Testis (tissue), 2 donors: ENCODE measurements around the gene COG2.

Experiments used
- POLR2A ChIP-seq: fragments of 450-650 bp; IDR thresholded peaks from one replicate; pipeline ENCODE4 v1.6.1; 2017; ENCODE audit warnings: antibody characterized with exemption, mild to moderate bottlenecking, moderate library complexity
- TF ChIP-seq, protein P1 (sequence below), 3 experiments: fragments of 450-650 bp in 2 of 3; fragments of 200-600 bp in 1 of 3; sonication (generic) in 1 of 3; IDR thresholded peaks; one replicate each; pipeline ENCODE4 v1.5.1; 2016 to 2019; ENCODE audit warnings: antibody characterized with exemption in 3 of 3, mild to moderate bottlenecking in 2 of 3, moderate library complexity in 1 of 3

DNA sequence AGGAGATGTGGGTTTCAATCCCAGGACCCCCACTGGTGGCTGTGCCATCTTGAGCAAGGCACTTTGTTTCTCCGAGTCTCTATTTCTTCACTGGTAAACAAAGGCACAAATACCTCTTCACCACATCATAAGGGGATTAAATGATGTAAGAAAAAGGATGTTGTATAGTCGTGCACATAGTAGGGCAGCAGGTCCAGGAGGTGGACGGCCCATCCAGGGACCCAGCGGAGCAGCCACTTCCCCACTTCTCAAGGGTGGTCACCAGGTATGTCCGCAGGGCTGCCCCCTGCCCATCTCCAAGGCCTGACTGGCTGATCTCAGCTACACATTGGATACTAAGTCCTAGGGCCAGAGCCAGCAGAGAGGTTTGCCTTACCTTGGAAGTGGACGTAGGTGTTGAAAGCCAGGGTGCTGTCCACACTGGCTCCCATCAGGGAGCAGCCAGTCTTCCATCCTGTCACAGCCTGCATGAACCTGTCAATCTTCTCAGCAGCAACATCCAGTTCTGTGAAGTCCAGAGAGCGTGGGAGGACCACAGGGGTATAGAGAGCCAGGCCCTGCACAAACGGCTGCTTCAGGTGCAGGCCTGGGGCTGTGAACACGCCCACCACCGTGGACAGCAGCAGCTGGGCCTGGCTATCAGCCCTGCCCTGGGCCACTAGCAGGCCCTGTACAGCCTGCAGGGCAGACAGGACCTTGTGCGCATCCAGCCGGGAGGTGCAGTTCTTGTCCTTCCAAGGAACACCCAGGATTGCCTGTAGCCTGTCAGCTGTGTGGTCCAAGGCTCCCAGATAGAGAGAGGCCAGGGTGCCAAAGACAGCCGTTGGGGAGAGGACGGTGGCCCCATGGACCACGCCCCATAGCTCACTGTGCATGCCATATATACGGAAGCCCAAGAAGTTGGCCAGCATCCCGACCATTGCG, 67.6 kb downstream of the COG2 start:
- TF ChIP-seq POLR2A = no peak
- TF ChIP-seq, protein P1, sequence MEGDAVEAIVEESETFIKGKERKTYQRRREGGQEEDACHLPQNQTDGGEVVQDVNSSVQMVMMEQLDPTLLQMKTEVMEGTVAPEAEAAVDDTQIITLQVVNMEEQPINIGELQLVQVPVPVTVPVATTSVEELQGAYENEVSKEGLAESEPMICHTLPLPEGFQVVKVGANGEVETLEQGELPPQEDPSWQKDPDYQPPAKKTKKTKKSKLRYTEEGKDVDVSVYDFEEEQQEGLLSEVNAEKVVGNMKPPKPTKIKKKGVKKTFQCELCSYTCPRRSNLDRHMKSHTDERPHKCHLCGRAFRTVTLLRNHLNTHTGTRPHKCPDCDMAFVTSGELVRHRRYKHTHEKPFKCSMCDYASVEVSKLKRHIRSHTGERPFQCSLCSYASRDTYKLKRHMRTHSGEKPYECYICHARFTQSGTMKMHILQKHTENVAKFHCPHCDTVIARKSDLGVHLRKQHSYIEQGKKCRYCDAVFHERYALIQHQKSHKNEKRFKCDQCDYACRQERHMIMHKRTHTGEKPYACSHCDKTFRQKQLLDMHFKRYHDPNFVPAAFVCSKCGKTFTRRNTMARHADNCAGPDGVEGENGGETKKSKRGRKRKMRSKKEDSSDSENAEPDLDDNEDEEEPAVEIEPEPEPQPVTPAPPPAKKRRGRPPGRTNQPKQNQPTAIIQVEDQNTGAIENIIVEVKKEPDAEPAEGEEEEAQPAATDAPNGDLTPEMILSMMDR (IDR thresholded peaks at IDR 0.05) = no peak
